ENCODE measurements around the gene ZG16B. TPM values are rescaled to one million over a fixed set of nuclear protein-coding genes. Genes with fewer than 3 reads are reported as not detected.

Gene ZG16B
- total RNA-seq, 1 experiment from 2014 or later = 8.6 TPM

DNA sequence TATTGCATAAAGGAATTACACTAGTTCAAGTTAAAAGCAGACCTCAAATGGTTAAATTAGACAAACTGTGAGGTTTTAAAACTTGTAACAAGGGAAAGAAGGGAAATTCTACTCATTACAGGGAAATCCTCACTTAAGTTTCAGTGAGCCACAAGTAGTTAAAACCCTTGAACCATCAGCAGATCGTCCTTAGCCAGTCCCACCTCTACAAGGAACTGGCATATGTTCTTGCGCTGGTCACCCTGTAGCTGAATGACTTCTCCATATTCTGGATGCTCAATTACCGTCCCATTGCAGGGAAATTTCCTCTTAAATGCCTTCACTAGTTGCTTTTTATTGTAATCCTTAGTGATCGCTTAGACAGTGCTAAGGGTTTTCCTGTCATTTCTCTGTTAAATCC is 7.6 kb upstream of the ZG16B start:
- Histone ChIP-seq H3K9me2 (replicated peaks; ENCODE audit: low read length) (no peaks in the 10 kb centered on the region), H3K9me3 (ENCODE audit: low read length) (no peaks in the 10 kb centered on the region), H3K4me2 (ENCODE audit: low read length) (no peak overlapping the region), H3F3A (ENCODE audit: low read length, unreplicated experiment) (no peaks in the 10 kb centered on the region), H3K4me1 (ENCODE audit: insufficient read depth, low read length) (no peaks in the 10 kb centered on the region), H2AFZ (ENCODE audit: low read length) (no peak overlapping the region), H3K36me3 (ENCODE audit: low read depth, low read length) (no peaks in the 10 kb centered on the region), H3K79me2 (ENCODE audit: low read length) (no peaks in the 10 kb centered on the region), H3K27ac (ENCODE audit: low read length) (no peak overlapping the region), H4K20me1 (ENCODE audit: low read length) (no peaks in the 10 kb centered on the region), H3K27me3 (ENCODE audit: low read length) (no peaks in the 10 kb centered on the region), H3K9ac (ENCODE audit: low read length) (no peak overlapping the region), H3K4me3 (ENCODE audit: low read length) (no peak overlapping the region)
- ChIA-PET CTCF (no interaction called here), POLR2A (ENCODE audit: unreplicated experiment) (no interaction called here)
- DNase-seq (no peak), ATAC-seq (no peak)
- TF ChIP-seq, protein P1, sequence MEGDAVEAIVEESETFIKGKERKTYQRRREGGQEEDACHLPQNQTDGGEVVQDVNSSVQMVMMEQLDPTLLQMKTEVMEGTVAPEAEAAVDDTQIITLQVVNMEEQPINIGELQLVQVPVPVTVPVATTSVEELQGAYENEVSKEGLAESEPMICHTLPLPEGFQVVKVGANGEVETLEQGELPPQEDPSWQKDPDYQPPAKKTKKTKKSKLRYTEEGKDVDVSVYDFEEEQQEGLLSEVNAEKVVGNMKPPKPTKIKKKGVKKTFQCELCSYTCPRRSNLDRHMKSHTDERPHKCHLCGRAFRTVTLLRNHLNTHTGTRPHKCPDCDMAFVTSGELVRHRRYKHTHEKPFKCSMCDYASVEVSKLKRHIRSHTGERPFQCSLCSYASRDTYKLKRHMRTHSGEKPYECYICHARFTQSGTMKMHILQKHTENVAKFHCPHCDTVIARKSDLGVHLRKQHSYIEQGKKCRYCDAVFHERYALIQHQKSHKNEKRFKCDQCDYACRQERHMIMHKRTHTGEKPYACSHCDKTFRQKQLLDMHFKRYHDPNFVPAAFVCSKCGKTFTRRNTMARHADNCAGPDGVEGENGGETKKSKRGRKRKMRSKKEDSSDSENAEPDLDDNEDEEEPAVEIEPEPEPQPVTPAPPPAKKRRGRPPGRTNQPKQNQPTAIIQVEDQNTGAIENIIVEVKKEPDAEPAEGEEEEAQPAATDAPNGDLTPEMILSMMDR (conservative IDR thresholded peaks at IDR 0.05; ENCODE audit: low read depth, low read length) = no peak
- TF ChIP-seq EZH2phosphoT487 (IDR thresholded peaks at IDR 0.05; ENCODE audit: borderline replicate concordance, low read length) = no peak
- no peak for TF ChIP-seq EZH2 (IDR thresholded peaks at IDR 0.05; ENCODE audit: low read length, unreplicated experiment)
- intact Hi-C loops (cut with micrococcal nuclease) = loop anchor here (10.0 kb wide), 1 partner anchor 48 kb away; the partner anchor contains the start of gene ELOB
- no TSS peak for BruUV-seq (replicated peaks)

DNA sequence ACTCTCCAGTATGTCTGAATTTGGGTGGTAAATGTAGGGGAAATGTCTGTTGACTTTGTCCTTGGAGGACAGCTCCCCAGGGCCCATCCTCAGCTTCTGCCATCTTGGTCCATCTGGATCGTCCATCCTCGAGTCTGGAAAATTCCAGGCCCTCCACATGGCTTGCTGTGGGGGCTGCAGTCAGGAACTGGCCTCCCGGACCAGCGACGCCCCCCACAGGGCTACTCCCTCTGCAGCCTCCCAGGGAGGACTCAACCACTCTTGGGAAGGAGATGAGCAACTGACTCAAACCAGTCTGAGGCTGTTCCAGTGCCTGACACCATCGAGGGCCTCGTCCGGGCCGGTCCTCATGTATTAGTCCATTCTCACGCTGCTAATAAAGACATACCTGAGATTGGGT is 5.5 kb upstream of the ZG16B start:
- ChIA-PET POLR2A (ENCODE audit: unreplicated experiment) (no interaction called here), CTCF (no interaction called here)
- intact Hi-C loops (cut with micrococcal nuclease) = loop anchor here (10.0 kb wide), 1 partner anchor 50 kb away; the partner anchor contains the start of gene ELOB
- ATAC-seq = no peak
- H3K9ac ChIP-seq (ENCODE audit: low read length) = no peak overlapping the region
- no peak for TF ChIP-seq EZH2 (IDR thresholded peaks at IDR 0.05; ENCODE audit: low read length, unreplicated experiment)
- TF ChIP-seq, protein P1 (conservative IDR thresholded peaks at IDR 0.05; ENCODE audit: low read depth, low read length) = no peak
- no peak for TF ChIP-seq EZH2phosphoT487 (IDR thresholded peaks at IDR 0.05; ENCODE audit: borderline replicate concordance, low read length)
- no peaks in the 10 kb centered on the region for H3K27me3 ChIP-seq (ENCODE audit: low read length)
- H3K4me2 ChIP-seq (ENCODE audit: low read length) = no peak overlapping the region
- no peaks in the 10 kb centered on the region for H3K79me2 ChIP-seq (ENCODE audit: low read length)
- no peak overlapping the region for H3K4me3 ChIP-seq (ENCODE audit: low read length)
- H4K20me1 ChIP-seq (ENCODE audit: low read length) = no peaks in the 10 kb centered on the region
- H3K4me1 ChIP-seq (ENCODE audit: insufficient read depth, low read length) = peaks cover 3% of the 10 kb centered on the region
- BruUV-seq (replicated peaks) = no TSS peak
- H3K36me3 ChIP-seq (ENCODE audit: low read depth, low read length) = no peaks in the 10 kb centered on the region
- H3K9me3 ChIP-seq (ENCODE audit: low read length) = no peaks in the 10 kb centered on the region
- H3F3A ChIP-seq (ENCODE audit: low read length, unreplicated experiment) = no peaks in the 10 kb centered on the region
- DNase-seq = no peak
- no peaks in the 10 kb centered on the region for H3K9me2 ChIP-seq (replicated peaks; ENCODE audit: low read length)
- no peak overlapping the region for H2AFZ ChIP-seq (ENCODE audit: low read length)
- no peak overlapping the region for H3K27ac ChIP-seq (ENCODE audit: low read length)

DNA sequence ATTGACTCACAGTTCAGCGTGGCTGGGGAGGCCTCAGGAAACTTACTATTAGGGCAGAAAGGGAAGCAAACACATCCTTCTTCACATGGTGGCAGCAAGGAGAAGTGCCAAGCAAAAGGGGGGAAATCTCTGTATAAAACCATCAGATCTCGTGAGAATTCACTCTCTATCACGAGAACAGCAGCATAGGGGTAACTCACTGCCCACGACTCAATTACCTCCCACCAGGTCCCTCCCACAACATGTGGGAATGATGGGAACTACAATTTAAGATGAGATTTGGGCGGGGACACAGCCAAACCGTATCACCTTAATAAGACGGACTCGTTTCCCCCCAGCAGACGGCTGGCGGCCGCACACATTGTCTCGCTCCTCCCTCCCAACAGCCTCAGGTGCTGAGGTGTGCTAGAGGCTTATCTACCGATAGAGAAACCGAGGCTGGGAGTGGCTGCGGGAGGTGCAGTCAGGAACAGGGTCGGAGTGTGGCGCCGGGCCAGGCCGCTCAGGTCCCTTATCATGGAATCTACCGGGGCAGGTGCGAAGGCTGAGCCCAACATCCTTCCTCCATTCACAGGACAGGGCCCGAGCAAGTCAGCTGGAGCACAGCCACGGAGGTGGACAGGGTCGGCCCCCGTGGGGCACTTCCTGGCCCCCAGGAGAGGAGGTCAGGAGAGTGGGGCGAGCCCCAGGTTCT is 4.9 kb upstream of the ZG16B start:
- Histone ChIP-seq H3K9ac (ENCODE audit: low read length) (no peak overlapping the region), H3K9me3 (ENCODE audit: low read length) (no peaks in the 10 kb centered on the region), H2AFZ (ENCODE audit: low read length) (no peak overlapping the region), H3K9me2 (replicated peaks; ENCODE audit: low read length) (no peaks in the 10 kb centered on the region), H3F3A (ENCODE audit: low read length, unreplicated experiment) (no peaks in the 10 kb centered on the region), H3K27me3 (ENCODE audit: low read length) (no peaks in the 10 kb centered on the region), H3K4me2 (ENCODE audit: low read length) (no peak overlapping the region), H3K27ac (ENCODE audit: low read length) (no peak overlapping the region), H3K4me3 (ENCODE audit: low read length) (no peak overlapping the region), H3K36me3 (ENCODE audit: low read depth, low read length) (no peaks in the 10 kb centered on the region), H3K79me2 (ENCODE audit: low read length) (no peaks in the 10 kb centered on the region), H3K4me1 (ENCODE audit: insufficient read depth, low read length) (peaks cover 9% of the 10 kb centered on the region), H4K20me1 (ENCODE audit: low read length) (no peaks in the 10 kb centered on the region)
- POLR2A ChIA-PET (ENCODE audit: unreplicated experiment) = no interaction called here
- no peak for TF ChIP-seq EZH2 (IDR thresholded peaks at IDR 0.05; ENCODE audit: low read length, unreplicated experiment)
- TF ChIP-seq EZH2phosphoT487 (IDR thresholded peaks at IDR 0.05; ENCODE audit: borderline replicate concordance, low read length) = no peak
- TF ChIP-seq, protein P1 (conservative IDR thresholded peaks at IDR 0.05; ENCODE audit: low read depth, low read length) = no peak
- ATAC-seq (no peak), DNase-seq (no peak)
- CTCF ChIA-PET = interaction anchor here (1.1 kb wide), 1 partner anchor 14 kb away, joined by 3 read pairs; no protein-coding TSS in a partner anchor
- BruUV-seq (replicated peaks) = no TSS peak
- intact Hi-C loops (cut with micrococcal nuclease) = loop anchor here (10.0 kb wide), 1 partner anchor 50 kb away; the partner anchor contains the start of gene ELOB

All from PC-3 (cell line).